Erythroblast (primary cell): ENCODE data around the gene CARM1.

ENCODE experiments used
- GATA1 ChIP-seq: IDR thresholded peaks from 2 replicates; pipeline ENCODE4 v1.6.1; 2011; ENCODE audit warnings: low read depth, mild to moderate bottlenecking, control low read depth, low read length, moderate library complexity
- POLR2A ChIP-seq: IDR thresholded peaks from 2 replicates; pipeline ENCODE4 v1.6.1; 2011; ENCODE audit warnings: mild to moderate bottlenecking, low read length

DNA sequence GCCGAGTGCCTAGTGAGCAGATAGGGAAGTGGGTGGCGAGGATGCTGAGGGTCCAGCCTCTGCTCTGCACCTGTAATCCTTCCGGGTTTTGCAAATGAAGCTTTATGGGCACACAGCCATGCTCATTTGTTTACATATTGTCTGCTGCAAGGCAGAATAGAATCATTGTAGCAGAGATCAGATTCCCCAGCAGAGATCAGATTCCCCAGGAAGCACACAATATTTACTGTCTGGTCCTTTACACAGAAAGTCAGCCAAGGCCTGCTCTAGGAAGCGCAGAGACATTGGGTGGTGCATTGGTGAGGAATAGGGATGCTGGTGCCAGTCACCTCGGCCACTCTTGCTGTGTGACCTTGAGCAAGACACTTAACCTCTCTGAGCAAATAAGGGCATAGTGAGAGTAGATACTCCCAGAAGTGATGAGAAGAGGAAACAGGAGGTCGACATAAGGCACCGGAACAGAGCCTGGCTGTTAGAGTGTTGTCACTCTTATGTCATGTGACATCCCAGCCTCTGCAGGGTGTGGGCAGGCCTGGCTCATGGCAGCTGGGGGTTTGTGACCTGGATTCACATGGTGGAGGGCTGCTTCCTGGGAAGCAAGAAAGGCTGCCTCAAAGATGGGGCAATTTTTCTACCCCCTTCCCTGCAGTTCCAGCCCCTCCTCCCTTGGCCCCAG lies 25.6 kb downstream of the CARM1 start:
- TF ChIP-seq POLR2A (no peak), GATA1 (no peak)
